HG03196 (cell line): ENCODE results near the gene TAGLN.
A peak's percentile ranks its signal among the peaks of the same experiment; 100 is the strongest.

ENCODE experiments used
- ATAC-seq: cut with Tn5 transposase; IDR thresholded peaks from one replicate; pipeline ENCODE4 v1.9.1; 2021; ENCODE audit not compliant: unreplicated experiment

The TAGLN gene

GRCh38 chr11:117229931-117230285, 30.7 kb downstream of the TAGLN start:
- no peak for ATAC-seq

- ATAC-seq: no peak
Observed at GRCh38 chr11:117230286-117230961, 31.3 kb downstream of the TAGLN start.

- no peak for ATAC-seq
Observed at GRCh38 chr11:117230999-117231841, 32.0 kb downstream of the TAGLN start.

GRCh38 chr11:117231842-117232091, 32.6 kb downstream of the TAGLN start, which contains the start of gene PCSK7:
PCSK7 (minus strand) TSS chr11:117232073; CDS start chr11:117229844, 2,229 bp downstream.
- ATAC-seq: no peak

GRCh38 chr11:117232092-117232878, 33.1 kb downstream of the TAGLN start, which contains the start of gene RNF214:
RNF214 (plus strand) TSS chr11:117232671; CDS start chr11:117234273, 1,602 bp downstream.
- ATAC-seq: peak; percentile 57

- no peak for ATAC-seq
Observed at GRCh38 chr11:117232911-117233409, 33.8 kb downstream of the TAGLN start.

- no peak for ATAC-seq
Observed at GRCh38 chr11:117238221-117238620, 39.1 kb downstream of the TAGLN start.

- ATAC-seq: no peak
Observed at GRCh38 chr11:117239295-117239694, 40.1 kb downstream of the TAGLN start.

- no peak for ATAC-seq
Observed at GRCh38 chr11:117248341-117248740, 49.2 kb downstream of the TAGLN start.

- no peak for ATAC-seq
Observed at GRCh38 chr11:117249571-117249970, 50.4 kb downstream of the TAGLN start.

GRCh38 chr11:117251506-117251905, 52.3 kb downstream of the TAGLN start:
- ATAC-seq: no peak

- ATAC-seq: no peak
Observed at GRCh38 chr11:117255966-117256365, 56.8 kb downstream of the TAGLN start.

- ATAC-seq: no peak
Observed at GRCh38 chr11:117256573-117256972, 57.4 kb downstream of the TAGLN start.
